Stomach smooth muscle (tissue), 2 donors: Measurements from ENCODE around the gene FBLN2.

Source experiments
- H3K27ac ChIP-seq: one replicate; pipeline ENCODE4 v1.7.0; 2013; ENCODE audit warnings: mild to moderate bottlenecking, low read length, inconsistent platforms
- H3K27me3 ChIP-seq, 2 donors: one replicate each; pipeline ENCODE4 v1.7.0; 2013; ENCODE audit warnings: low read length in 2 of 2; ENCODE audit not compliant: insufficient read depth in 2 of 2, control insufficient read depth in 1 of 2
- H3K36me3 ChIP-seq, 2 donors: one replicate each; pipeline ENCODE4 v1.7.0; 2013; ENCODE audit warnings: low read length in 2 of 2; ENCODE audit not compliant: control insufficient read depth in 2 of 2, insufficient read depth in 2 of 2
- H3K4me1 ChIP-seq: one replicate; pipeline ENCODE4 v1.7.0; 2013; ENCODE audit warnings: low read length; ENCODE audit not compliant: control insufficient read depth, insufficient read depth
- H3K4me3 ChIP-seq, 2 donors: one replicate each; pipeline ENCODE4 v1.7.0; 2013; ENCODE audit warnings: low read length in 2 of 2
- H3K9ac ChIP-seq, 2 donors: one replicate each; pipeline ENCODE4 v1.7.0; 2013; ENCODE audit warnings: low read length in 2 of 2, mild to moderate bottlenecking in 1 of 2
- H3K9me3 ChIP-seq, 2 donors: one replicate each; pipeline ENCODE4 v1.7.0; 2013; ENCODE audit warnings: low read length in 2 of 2; ENCODE audit not compliant: control insufficient read depth in 2 of 2
- donor health status: healthy.
- donor health status: Pancreatic carcinoma.

FBLN2 gene

DNA sequence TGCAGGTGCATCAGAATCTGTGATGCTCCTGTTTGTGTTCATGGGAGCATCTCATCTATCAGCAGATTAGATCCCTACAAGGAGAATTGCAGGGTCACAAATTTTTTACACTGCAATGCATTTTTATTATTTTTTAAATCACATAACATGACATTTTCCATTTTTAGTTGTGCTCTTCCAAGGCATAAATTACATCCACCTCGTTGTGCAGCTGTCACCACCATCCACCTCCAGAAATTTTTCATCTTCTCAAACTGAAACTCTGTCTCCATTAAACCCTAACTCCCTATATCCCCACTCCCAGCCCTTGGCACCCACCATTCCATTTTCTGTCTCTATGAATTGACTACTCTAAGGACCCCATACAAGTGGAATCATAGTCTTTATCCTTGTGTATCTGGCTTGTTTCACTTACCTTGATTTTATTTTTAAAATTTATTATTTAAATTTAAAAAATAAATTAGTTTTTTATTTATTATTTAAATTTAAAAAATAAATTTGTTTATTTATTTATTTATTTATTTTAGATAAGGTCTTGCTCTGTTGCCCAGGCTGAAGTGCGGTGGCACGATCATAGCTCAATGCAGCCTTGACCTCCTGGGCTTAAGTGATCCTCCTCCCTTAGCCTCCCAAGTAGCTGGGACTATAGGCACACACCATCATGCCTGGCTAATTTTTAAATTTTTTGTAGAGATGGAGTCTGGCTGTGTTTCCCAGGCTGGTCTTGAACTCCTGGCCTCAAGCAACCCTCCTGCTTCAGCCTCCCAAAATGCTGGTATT is 47.7 kb downstream of the FBLN2 start:
- Histone ChIP-seq H3K4me3 (no peak overlapping the region), H3K36me3 (no peaks in the 10 kb centered on the region), H3K27ac (no peak overlapping the region), H3K27me3 (no peaks in the 10 kb centered on the region), H3K4me1 (peaks cover 8% of the 10 kb centered on the region), H3K9me3 (no peaks in the 10 kb centered on the region), H3K9ac (no peak overlapping the region)

DNA sequence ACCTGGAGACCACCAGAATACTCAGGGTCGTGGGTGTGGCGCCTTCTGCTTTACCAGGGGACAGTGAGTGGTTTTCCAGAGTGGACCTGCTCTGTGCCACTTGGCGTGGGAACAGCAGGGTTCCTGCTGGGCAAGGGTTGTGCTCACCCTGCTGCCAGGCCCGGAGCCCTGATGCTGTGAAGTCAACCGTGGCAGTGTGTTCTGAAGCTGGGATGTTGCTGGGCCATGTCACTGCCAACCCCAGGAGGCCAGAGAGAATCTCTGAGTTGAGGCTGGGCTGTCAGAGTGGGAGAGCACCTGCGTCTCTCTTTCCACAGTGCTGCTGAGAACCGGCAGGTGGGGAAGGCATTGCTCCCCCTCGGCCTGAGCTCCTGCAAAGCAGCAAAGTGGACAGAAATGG is 48.7 kb downstream of the FBLN2 start:
- Histone ChIP-seq H3K4me3 (no peak overlapping the region), H3K27me3 (no peaks in the 10 kb centered on the region), H3K9me3 (no peaks in the 10 kb centered on the region), H3K36me3 (no peaks in the 10 kb centered on the region), H3K4me1 (peaks cover 8% of the 10 kb centered on the region), H3K9ac (no peak overlapping the region), H3K27ac (no peak overlapping the region)

DNA sequence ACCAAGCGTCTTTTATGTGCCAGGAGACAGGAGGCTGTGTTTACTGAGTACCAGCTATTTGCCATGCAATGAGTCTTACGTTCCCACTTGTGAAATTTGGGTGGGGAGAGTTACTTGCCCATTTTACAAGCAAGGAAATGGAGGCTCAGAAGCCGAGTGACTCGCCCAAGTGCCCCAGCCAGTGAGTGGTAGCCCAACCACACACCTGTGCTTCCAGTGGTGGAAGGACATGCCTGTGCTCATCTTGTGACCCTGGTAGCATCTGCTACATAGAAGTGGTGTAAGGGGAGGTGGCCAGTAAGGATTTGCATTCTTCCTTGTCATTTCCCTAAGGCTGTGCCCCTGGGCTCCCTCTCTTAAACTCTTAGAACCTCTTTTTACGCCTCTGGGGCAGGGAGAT is 49.3 kb downstream of the FBLN2 start:
- Histone ChIP-seq H3K27me3 (no peaks in the 10 kb centered on the region), H3K36me3 (no peaks in the 10 kb centered on the region), H3K4me3 (no peak overlapping the region), H3K9me3 (no peaks in the 10 kb centered on the region), H3K4me1 (peaks cover 8% of the 10 kb centered on the region), H3K9ac (no peak overlapping the region), H3K27ac (no peak overlapping the region)

DNA sequence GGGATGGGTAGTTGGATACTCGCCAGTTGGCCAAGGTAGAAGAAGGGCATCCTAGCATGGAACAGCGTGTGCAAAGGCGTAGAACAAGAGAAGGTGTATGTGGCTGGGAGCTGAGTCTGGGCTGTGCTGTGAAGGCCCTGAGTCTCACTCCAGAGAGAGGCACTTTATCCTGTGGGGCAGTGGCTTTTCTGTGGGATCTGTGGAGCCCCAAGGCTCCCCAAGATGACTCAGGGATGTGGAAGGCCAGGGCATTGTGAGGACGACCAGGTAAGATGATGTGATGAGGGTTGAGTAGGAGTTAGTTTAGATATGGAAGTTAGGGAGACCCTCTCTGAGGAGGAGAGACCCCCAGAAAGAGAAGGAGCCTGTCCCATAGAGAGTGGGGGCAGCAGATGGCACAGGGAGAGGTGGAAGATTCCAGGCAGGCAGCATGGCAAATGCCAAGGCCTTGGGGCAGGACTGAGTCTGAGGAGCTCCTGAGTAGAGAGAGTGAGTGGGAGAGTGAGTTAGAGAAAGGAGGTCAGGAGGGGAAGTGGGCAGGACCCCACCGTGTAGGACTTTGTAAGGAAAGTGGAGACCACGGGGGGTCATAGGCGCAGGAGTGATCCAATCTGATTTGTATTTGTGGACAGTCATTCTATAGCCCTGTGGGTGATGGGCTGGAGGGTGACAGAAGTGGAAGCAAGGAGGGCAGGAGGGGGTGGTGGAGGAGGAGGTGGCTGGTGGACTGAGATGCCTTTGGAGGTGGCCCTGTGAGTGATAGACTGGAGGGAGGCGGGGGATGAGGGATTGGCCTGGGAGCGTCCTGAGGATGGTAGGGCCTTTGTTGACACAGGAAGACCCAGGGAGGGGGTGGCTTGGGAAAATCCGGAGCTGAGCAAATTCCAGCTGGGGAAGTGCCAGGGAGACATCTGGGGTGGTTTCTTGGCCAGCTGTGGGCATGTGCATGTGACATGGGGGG is 50.3 kb downstream of the FBLN2 start:
- Histone ChIP-seq H3K36me3 (no peaks in the 10 kb centered on the region), H3K9me3 (no peaks in the 10 kb centered on the region), H3K9ac (no peak overlapping the region), H3K4me1 (peaks cover 8% of the 10 kb centered on the region), H3K4me3 (no peak overlapping the region), H3K27ac (no peak overlapping the region), H3K27me3 (no peaks in the 10 kb centered on the region)

DNA sequence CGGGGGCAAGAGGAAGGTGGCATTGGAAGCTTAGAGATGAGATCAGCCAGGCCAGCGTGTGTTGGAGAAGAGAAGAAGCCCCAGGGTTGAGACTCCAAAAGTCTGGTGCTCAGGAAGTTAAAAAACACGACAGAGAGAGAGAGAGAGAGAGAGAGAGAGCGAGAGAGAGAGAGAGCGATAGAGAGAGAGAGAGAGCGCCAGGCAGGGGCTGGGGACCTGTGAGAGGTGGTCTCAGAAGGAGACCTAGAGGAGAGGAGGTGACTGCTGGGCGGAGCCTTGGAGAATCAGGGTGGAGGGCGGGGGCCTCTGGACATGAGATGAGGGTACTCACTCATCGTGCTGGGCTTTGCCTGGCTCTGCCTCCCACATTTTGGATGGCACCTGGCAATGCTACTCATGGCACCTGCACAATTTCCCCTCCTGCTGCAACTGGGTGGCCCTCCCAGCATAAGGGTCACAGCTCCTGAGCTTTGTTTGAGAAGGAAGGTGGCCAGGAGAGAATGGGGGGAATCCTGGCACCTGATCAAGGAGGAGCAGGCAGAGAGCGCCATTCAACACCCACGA is 51.0 kb downstream of the FBLN2 start:
- Histone ChIP-seq H3K4me3 (no peak overlapping the region), H3K4me1 (peaks cover under 1% of the 10 kb centered on the region), H3K9ac (no peak overlapping the region), H3K27ac (no peak overlapping the region), H3K9me3 (no peaks in the 10 kb centered on the region), H3K27me3 (no peaks in the 10 kb centered on the region), H3K36me3 (no peaks in the 10 kb centered on the region)

DNA sequence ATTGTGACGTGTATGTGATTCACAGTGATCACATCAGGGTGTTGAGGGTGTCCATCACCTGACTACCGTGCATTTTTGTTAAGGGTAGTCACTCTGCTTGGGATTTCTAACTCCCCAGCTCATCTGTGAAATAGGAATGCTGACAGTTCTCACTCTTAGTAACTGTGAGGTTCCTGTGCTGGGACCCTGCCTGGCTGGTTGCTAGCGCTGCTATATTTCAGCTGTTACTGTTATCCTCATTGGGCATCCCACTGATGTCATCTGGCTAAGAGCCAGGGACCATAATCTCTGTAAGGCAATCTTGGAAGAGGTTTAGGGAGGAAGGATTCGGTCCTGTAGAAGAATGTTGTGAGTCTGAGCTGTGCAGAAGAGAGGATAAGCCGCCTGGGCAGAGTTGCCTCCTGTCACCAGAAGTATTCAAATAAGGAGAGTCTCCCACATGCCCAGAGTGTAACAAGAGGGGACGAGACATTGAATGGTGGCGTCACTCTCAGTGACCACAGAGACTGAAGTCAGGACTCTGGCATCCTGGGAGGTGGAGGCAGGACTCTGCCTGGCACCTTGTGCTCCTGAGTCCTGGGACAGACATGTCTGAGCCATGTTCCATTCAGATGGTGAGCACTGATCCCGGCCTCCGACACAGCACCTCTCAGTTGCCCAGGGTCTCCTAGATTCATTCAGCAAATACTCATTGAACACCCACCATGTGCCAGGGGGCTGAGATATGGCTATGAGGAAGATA is 52.2 kb downstream of the FBLN2 start:
- Histone ChIP-seq H3K9ac (no peak overlapping the region), H3K4me1 (no peaks in the 10 kb centered on the region), H3K9me3 (peaks cover 0 to 4% of the 10 kb centered on the region in 2 donors), H3K27ac (no peak overlapping the region), H3K27me3 (no peaks in the 10 kb centered on the region), H3K36me3 (no peaks in the 10 kb centered on the region), H3K4me3 (no peak overlapping the region)

DNA sequence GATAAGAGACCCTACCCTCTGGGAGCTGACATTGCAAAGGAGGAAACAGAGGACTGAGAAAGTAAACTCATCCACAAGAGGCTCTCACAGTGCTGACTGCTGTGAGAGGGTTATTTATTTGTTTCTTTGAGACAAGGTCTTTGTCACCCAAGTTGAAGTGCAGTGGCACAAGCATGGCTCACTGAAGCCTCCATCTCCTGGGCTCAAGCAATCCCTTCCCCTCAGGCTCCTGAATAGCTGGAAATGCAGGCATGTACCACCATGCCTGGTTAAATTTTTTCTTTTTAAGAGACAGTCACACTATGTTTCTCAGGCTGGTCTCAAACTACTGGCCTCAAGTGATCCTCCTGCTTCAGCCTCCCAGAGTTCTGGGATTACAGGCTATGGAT is 52.8 kb downstream of the FBLN2 start:
- H3K9ac ChIP-seq: no peak overlapping the region
- no peaks in the 10 kb centered on the region for H3K27me3 ChIP-seq
- no peak overlapping the region for H3K27ac ChIP-seq
- H3K36me3 ChIP-seq: no peaks in the 10 kb centered on the region
- H3K4me1 ChIP-seq: no peaks in the 10 kb centered on the region
- H3K9me3 ChIP-seq: peaks cover 0 to 4% of the 10 kb centered on the region in 2 donors
- H3K4me3 ChIP-seq: no peak overlapping the region

DNA sequence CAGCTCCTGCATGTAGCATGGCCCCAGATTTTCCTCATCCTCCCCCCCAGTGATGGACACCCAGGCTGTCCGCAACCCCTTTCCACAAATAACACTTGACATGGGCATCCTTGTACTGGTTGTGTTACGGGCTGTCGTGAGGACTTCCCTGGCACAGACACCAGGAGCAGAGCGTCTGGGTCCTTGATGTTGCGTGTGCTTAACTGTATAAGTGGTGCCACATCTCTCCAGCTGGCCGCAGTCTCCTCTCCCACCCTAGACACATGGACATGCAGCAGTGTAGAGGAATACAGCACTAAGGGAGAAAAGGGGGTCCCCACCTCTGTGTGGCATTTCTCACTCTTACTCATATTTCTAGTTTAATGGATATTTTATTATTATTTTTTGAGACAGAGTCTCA is 56.6 kb downstream of the FBLN2 start:
- no peak overlapping the region for H3K4me3 ChIP-seq
- no peak overlapping the region for H3K27ac ChIP-seq
- no peaks in the 10 kb centered on the region for H3K4me1 ChIP-seq
- no peak overlapping the region for H3K9ac ChIP-seq
- H3K9me3 ChIP-seq: peaks cover 0 to 4% of the 10 kb centered on the region in 2 donors
- no peaks in the 10 kb centered on the region for H3K27me3 ChIP-seq
- H3K36me3 ChIP-seq: no peaks in the 10 kb centered on the region

DNA sequence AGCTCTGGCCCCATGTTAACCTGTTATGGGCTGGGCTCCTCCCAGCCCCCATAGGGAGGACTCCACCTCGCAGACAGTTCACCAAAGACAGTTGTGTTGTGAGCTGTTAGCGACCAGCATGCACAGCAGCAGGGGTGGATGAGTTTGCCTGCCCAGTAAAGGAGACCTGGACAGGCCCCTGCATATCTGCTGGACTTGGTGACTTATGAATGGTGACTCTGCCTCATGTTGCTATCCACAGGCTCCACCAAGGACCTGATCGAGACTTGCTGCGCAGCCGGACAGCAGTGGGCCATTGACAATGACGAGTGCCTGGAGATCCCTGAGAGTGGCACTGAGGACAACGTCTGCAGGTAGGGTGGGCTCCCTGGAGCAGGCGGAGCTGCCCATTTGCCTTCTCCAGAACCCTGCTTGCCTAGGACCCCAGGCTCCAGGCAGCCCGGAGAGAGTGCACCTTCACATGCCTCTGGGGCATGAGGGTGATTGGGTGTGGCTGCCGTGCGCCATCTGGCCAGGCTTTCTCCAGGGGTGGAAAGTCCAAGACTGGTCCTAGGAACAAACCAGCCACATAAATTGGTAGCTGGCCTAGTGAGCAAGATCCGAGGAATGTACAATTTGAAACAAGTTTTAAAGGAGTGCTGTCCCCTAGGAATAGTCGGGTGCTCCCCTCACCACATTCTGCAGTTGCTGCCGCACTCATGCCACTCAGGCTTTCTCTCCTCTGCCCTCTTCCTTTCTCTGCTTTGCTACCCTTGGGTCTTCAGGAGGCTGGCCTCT is 59.1 kb downstream of the FBLN2 start:
- Histone ChIP-seq H3K4me1 (no peaks in the 10 kb centered on the region), H3K9ac (no peak overlapping the region), H3K36me3 (no peaks in the 10 kb centered on the region)

More for the DNA sequence above, 59.1 kb downstream of the FBLN2 start:
- no peak overlapping the region for H3K4me3 ChIP-seq
- peaks cover 0 to 8% of the 10 kb centered on the region in 2 donors for H3K9me3 ChIP-seq
- no peak overlapping the region for H3K27ac ChIP-seq
- no peaks in the 10 kb centered on the region for H3K27me3 ChIP-seq
